Neural cell (in vitro differentiated cells): ENCODE measurements around the gene BRICD5. TPM values are rescaled to one million over a fixed set of nuclear protein-coding genes. Genes with fewer than 3 reads are reported as not detected.

Experiments
- H2AFZ ChIP-seq: fragments of 200-600, 300-800 bp; sonication (generic), shearing (Covaris generic); 2 replicates; pipeline ENCODE4 v1.6.0; 2014; ENCODE audit warnings: low read depth, mild to moderate bottlenecking, antibody characterized with exemption, low read length, moderate library complexity
- H3F3A ChIP-seq: fragments of 200-600 bp; shearing (Covaris generic); 2 replicates; pipeline ENCODE4 v1.6.1; 2016; ENCODE audit warnings: mild to moderate bottlenecking, moderate library complexity, mixed read lengths, antibody characterized with exemption, low read length; ENCODE audit not compliant: insufficient read depth, poor library complexity, severe bottlenecking
- H3K27ac ChIP-seq: fragments of 200-600, 300-800 bp; sonication (generic), shearing (Covaris generic); 2 replicates; pipeline ENCODE4 v1.5.1; 2014; ENCODE audit warnings: mild to moderate bottlenecking, low read length, moderate library complexity
- H3K27me3 ChIP-seq: fragments of 300-800, 200-600 bp; sonication (generic), shearing (Covaris generic); 2 replicates; pipeline ENCODE4 v1.6.0; 2014; ENCODE audit warnings: mild to moderate bottlenecking, low read depth, low read length, moderate library complexity; ENCODE audit not compliant: insufficient read depth
- H3K36me3 ChIP-seq: fragments of 300-800, 200-600 bp; sonication (generic), shearing (Covaris generic); 2 replicates; pipeline ENCODE4 v1.5.1; 2014; ENCODE audit warnings: mild to moderate bottlenecking, antibody characterized with exemption, low read length, moderate library complexity; ENCODE audit not compliant: insufficient read depth
- H3K4me2 ChIP-seq: fragments of 300-800, 200-600 bp; sonication (generic), shearing (Covaris generic); 2 replicates; pipeline ENCODE4 v1.6.0; 2014; ENCODE audit warnings: mild to moderate bottlenecking, low read length
- H3K4me3 ChIP-seq: fragments of 300-800, 200-600 bp; sonication (generic), shearing (Covaris generic); 2 replicates; pipeline ENCODE4 v1.5.1; 2014; ENCODE audit warnings: mild to moderate bottlenecking, low read length, moderate library complexity
- H3K79me2 ChIP-seq: fragments of 200-600 bp; shearing (Covaris generic); replicated peaks from 2 replicates; pipeline ENCODE4 v1.6.0; 2014; ENCODE audit warnings: mild to moderate bottlenecking, low read length, moderate library complexity; ENCODE audit not compliant: insufficient read depth
- H3K9ac ChIP-seq: fragments of 300-800, 200-600 bp; sonication (generic), shearing (Covaris generic); 2 replicates; pipeline ENCODE4 v1.6.1; 2016; ENCODE audit warnings: mild to moderate bottlenecking, low read length, mixed read lengths
- H3K9me2 ChIP-seq: fragments of 200-600 bp; shearing (Covaris generic); 2 replicates; pipeline ENCODE4 v1.6.1; 2016; ENCODE audit warnings: mild to moderate bottlenecking, low read length, mixed read lengths; ENCODE audit not compliant: insufficient read depth
- H3K9me3 ChIP-seq: fragments of 200-600, 300-800 bp; sonication (generic), shearing (Covaris generic); 2 replicates; pipeline ENCODE4 v1.6.1; 2016; ENCODE audit warnings: mild to moderate bottlenecking, mixed run types, low read length, moderate library complexity, mixed read lengths
- H4K20me1 ChIP-seq: fragments of 200-600 bp; shearing (Covaris generic); 2 replicates; pipeline ENCODE4 v1.6.1; 2016; ENCODE audit warnings: mild to moderate bottlenecking, mixed run types; ENCODE audit not compliant: insufficient read depth
- EP300 ChIP-seq: fragments of 450-650 bp; conservative IDR thresholded peaks from 2 replicates; pipeline ENCODE4 v1.6.1; 2014; ENCODE audit warnings: antibody characterized with exemption, mild to moderate bottlenecking, moderate library complexity; ENCODE audit not compliant: poor library complexity, severe bottlenecking
- EZH2 ChIP-seq: fragments of 200-600, 300-800 bp; shearing (Covaris generic), sonication (generic); IDR thresholded peaks from 2 replicates; pipeline ENCODE4 v1.6.1; 2014; ENCODE audit warnings: antibody characterized with exemption, low read length, borderline replicate concordance, mild to moderate bottlenecking; ENCODE audit not compliant: insufficient read depth, poor library complexity, severe bottlenecking
- MXI1 ChIP-seq: fragments of 450-650 bp; conservative IDR thresholded peaks from 2 replicates; pipeline ENCODE4 v1.6.1; 2014; ENCODE audit warnings: antibody characterized with exemption, mild to moderate bottlenecking; ENCODE audit not compliant: poor library complexity, severe bottlenecking
- POLR2AphosphoS5 ChIP-seq: IDR thresholded peaks from 2 replicates; pipeline ENCODE4 v1.6.1; 2012
- RAD21 ChIP-seq: fragments of 450-650 bp; conservative IDR thresholded peaks from 2 replicates; pipeline ENCODE4 v1.6.1; 2014; ENCODE audit warnings: antibody characterized with exemption, mild to moderate bottlenecking, moderate library complexity
- SMC3 ChIP-seq: fragments of 450-650 bp; conservative IDR thresholded peaks from 2 replicates; pipeline ENCODE4 v1.6.1; 2014; ENCODE audit warnings: antibody characterized with exemption, mild to moderate bottlenecking, moderate library complexity; ENCODE audit not compliant: poor library complexity
- TAF1 ChIP-seq: IDR thresholded peaks from 2 replicates; pipeline ENCODE4 v1.6.1; 2012; ENCODE audit warnings: low read depth
- polyA plus RNA-seq: library from polyadenylated mRNA; depleted of rRNA; stranded (reverse); fragments of >200 nt; gene quantifications from 2 replicates; pipeline ENCODE4 v1.2.3, GENCODE V29; 2014
- TF ChIP-seq, protein P1 (sequence below): fragments of 450-650 bp; IDR thresholded peaks from 2 replicates; pipeline ENCODE4 v1.5.1; 2014; ENCODE audit warnings: antibody characterized with exemption, mild to moderate bottlenecking, moderate library complexity; ENCODE audit not compliant: poor library complexity, severe bottlenecking
- TF ChIP-seq, protein P2 (sequence below): IDR thresholded peaks from 2 replicates; pipeline ENCODE4 v1.6.1; 2012; ENCODE audit warnings: borderline replicate concordance

The BRICD5 gene
- polyA plus RNA-seq, 1 donor from 2014 or later, result 39.2 TPM

DNA sequence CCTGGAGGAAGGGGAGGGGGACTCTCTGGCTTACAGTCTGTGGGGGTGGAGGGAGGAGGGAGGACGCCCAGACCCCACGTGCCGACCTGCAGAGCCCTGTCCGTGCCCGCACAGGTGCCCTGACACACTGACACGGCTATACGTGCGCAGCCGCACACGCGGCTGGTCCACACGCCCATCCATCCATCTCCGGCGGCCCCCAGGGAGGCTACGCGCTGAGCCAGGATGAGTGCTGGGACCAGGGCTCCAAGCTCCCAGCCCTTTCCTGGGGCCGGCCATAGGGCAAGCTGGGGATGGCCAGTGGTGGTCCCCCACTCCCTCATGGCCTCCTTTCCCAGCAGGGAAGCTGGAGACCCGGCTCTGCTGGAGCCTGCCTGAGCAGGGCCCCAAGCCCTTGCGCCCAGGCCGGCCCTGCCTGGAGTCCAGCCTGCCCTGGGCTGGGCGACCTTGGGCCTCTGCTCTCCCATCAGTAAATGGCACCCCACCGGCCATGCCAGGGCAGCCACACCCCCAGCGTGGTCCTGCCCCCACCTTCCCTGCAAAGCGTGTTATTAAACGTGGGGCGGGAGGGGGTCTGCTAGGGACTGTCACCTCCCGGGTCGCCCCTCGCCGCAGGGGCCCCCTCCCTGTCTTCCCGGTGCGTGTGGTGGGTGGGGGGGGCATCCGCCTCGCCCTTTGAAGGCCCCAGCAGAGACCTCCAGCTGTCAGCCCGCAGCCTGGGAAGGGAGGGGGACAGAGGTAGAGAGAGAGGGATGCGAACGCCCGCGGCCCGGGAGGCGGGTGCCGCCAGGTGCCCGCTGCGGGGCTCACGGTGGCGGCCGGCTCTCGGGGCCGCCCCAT is 15.1 kb downstream of the BRICD5 start:
- Histone ChIP-seq H3K27me3 (peaks cover 3% of the 10 kb centered on the region), H3K9me3 (no peaks in the 10 kb centered on the region), H3K4me2 (peak overlapping the region; percentile 80), H3K9me2 (no peaks in the 10 kb centered on the region), H3K79me2 (peaks cover 2% of the 10 kb centered on the region), H3K36me3 (no peaks in the 10 kb centered on the region), H3K9ac (peak overlapping the region; percentile 73), H4K20me1 (no peaks in the 10 kb centered on the region), H3K27ac (no peak overlapping the region), H3F3A (no peaks in the 10 kb centered on the region), H3K4me3 (peak overlapping the region; percentile 76), H2AFZ (no peak overlapping the region)
- TF ChIP-seq MXI1 (peak; percentile 47), EP300 (no peak)

DNA sequence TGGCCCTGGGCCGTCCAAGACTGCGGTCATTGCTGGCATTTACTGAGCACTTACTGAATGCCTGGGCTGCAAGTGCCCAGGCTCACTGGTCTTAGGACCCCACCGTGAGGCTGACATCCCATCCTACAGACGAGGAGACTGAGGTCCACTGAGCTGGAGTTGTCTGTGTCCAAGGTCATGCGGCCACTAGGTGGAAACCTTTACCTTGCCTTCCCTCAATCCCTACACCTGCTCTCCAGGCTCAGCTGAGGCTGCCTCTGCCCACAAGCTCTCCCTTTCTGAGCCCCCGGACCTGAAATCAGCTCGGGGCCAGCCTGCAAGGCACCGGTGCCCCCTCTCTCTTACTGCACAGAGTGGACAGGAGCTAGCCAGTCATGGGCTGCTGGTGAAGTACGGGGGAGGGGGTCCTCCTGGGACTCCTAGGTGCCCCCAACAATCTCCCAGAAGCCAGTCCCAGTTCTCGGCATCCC is 15.8 kb downstream of the BRICD5 start:
- H3K9ac ChIP-seq, result peak overlapping the region; percentile 73
- no peak overlapping the region for H3K27ac ChIP-seq
- TF ChIP-seq EZH2, result no peak
- no peak for TF ChIP-seq TAF1
- no peak for TF ChIP-seq MXI1
- TF ChIP-seq, protein P1, sequence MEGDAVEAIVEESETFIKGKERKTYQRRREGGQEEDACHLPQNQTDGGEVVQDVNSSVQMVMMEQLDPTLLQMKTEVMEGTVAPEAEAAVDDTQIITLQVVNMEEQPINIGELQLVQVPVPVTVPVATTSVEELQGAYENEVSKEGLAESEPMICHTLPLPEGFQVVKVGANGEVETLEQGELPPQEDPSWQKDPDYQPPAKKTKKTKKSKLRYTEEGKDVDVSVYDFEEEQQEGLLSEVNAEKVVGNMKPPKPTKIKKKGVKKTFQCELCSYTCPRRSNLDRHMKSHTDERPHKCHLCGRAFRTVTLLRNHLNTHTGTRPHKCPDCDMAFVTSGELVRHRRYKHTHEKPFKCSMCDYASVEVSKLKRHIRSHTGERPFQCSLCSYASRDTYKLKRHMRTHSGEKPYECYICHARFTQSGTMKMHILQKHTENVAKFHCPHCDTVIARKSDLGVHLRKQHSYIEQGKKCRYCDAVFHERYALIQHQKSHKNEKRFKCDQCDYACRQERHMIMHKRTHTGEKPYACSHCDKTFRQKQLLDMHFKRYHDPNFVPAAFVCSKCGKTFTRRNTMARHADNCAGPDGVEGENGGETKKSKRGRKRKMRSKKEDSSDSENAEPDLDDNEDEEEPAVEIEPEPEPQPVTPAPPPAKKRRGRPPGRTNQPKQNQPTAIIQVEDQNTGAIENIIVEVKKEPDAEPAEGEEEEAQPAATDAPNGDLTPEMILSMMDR, result peak; percentile 71
- TF ChIP-seq POLR2AphosphoS5, result no peak
- no peak for TF ChIP-seq EP300
- TF ChIP-seq SMC3, result peak; percentile 56
- peak; percentile 68 for TF ChIP-seq RAD21
- TF ChIP-seq, protein P2, sequence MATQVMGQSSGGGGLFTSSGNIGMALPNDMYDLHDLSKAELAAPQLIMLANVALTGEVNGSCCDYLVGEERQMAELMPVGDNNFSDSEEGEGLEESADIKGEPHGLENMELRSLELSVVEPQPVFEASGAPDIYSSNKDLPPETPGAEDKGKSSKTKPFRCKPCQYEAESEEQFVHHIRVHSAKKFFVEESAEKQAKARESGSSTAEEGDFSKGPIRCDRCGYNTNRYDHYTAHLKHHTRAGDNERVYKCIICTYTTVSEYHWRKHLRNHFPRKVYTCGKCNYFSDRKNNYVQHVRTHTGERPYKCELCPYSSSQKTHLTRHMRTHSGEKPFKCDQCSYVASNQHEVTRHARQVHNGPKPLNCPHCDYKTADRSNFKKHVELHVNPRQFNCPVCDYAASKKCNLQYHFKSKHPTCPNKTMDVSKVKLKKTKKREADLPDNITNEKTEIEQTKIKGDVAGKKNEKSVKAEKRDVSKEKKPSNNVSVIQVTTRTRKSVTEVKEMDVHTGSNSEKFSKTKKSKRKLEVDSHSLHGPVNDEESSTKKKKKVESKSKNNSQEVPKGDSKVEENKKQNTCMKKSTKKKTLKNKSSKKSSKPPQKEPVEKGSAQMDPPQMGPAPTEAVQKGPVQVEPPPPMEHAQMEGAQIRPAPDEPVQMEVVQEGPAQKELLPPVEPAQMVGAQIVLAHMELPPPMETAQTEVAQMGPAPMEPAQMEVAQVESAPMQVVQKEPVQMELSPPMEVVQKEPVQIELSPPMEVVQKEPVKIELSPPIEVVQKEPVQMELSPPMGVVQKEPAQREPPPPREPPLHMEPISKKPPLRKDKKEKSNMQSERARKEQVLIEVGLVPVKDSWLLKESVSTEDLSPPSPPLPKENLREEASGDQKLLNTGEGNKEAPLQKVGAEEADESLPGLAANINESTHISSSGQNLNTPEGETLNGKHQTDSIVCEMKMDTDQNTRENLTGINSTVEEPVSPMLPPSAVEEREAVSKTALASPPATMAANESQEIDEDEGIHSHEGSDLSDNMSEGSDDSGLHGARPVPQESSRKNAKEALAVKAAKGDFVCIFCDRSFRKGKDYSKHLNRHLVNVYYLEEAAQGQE, result no peak

More for the DNA sequence above, 15.8 kb downstream of the BRICD5 start:
- Histone ChIP-seq H2AFZ (no peak overlapping the region), H3K79me2 (peaks cover 2% of the 10 kb centered on the region), H3F3A (no peaks in the 10 kb centered on the region), H3K27me3 (peaks cover 3% of the 10 kb centered on the region), H3K4me2 (peak overlapping the region; percentile 80), H3K9me3 (no peaks in the 10 kb centered on the region), H3K36me3 (no peaks in the 10 kb centered on the region), H3K9me2 (no peaks in the 10 kb centered on the region), H3K4me3 (peak overlapping the region; percentile 76), H4K20me1 (no peaks in the 10 kb centered on the region)
